ENCODE measurements around the gene TGFBI.

Gene TGFBI

GRCh38 chr5:136022965-136023364, 5.8 kb upstream of the TGFBI start:
- H3K4me3 ChIP-seq (ENCODE audit: low read length): no peak overlapping the region
- no peak for DNase-seq (ENCODE audit: low read depth)
- TF ChIP-seq CTCF (IDR thresholded peaks at IDR 0.05; ENCODE audit: insufficient read depth, low read depth, low read length, missing control alignments): no peak

GRCh38 chr5:136023958-136024541, 4.7 kb upstream of the TGFBI start:
- DNase-seq (ENCODE audit: low read depth): no peak
- H3K4me3 ChIP-seq (ENCODE audit: low read length): no peak overlapping the region
- no peak for TF ChIP-seq CTCF (IDR thresholded peaks at IDR 0.05; ENCODE audit: insufficient read depth, low read depth, low read length, missing control alignments)

- no peak for DNase-seq (ENCODE audit: low read depth)
- H3K4me3 ChIP-seq (ENCODE audit: low read length): no peak overlapping the region
- TF ChIP-seq CTCF (IDR thresholded peaks at IDR 0.05; ENCODE audit: insufficient read depth, low read depth, low read length, missing control alignments): no peak
These were observed 2.9 kb upstream of the TGFBI start for GRCh38 chr5:136025900-136026299.

- no peak for DNase-seq (ENCODE audit: low read depth)
- TF ChIP-seq CTCF (IDR thresholded peaks at IDR 0.05; ENCODE audit: insufficient read depth, low read depth, low read length, missing control alignments): no peak
- no peak overlapping the region for H3K4me3 ChIP-seq (ENCODE audit: low read length)
These were observed 2.2 kb upstream of the TGFBI start for GRCh38 chr5:136026636-136027035.

- DNase-seq (ENCODE audit: low read depth): peak; percentile 41
- no peak overlapping the region for H3K4me3 ChIP-seq (ENCODE audit: low read length)
- no peak for TF ChIP-seq CTCF (IDR thresholded peaks at IDR 0.05; ENCODE audit: insufficient read depth, low read depth, low read length, missing control alignments)
These were observed 1.5 kb upstream of the TGFBI start for GRCh38 chr5:136027311-136027710.

- no peak overlapping the region for H3K4me3 ChIP-seq (ENCODE audit: low read length)
- TF ChIP-seq CTCF (IDR thresholded peaks at IDR 0.05; ENCODE audit: insufficient read depth, low read depth, low read length, missing control alignments): no peak
- peak; percentile 77 for DNase-seq (ENCODE audit: low read depth)
These were observed 698 bp upstream of the TGFBI start for GRCh38 chr5:136028090-136028489.

- peak overlapping the region; percentile 59 for H3K4me3 ChIP-seq (ENCODE audit: low read length)
- no peak for TF ChIP-seq CTCF (IDR thresholded peaks at IDR 0.05; ENCODE audit: insufficient read depth, low read depth, low read length, missing control alignments)
These were observed 1.5 kb downstream of the TGFBI start for GRCh38 chr5:136030252-136030651.

More at GRCh38 chr5:136030252-136030651, 1.5 kb downstream of the TGFBI start:
- no peak for DNase-seq (ENCODE audit: low read depth)
